ENCODE results near the gene TKFC. TPM values are rescaled to one million over a fixed set of nuclear protein-coding genes. Genes with fewer than 3 reads are reported as not detected.

TKFC gene
- polyA plus RNA-seq, 1 experiment, result 20.3 TPM

DNA sequence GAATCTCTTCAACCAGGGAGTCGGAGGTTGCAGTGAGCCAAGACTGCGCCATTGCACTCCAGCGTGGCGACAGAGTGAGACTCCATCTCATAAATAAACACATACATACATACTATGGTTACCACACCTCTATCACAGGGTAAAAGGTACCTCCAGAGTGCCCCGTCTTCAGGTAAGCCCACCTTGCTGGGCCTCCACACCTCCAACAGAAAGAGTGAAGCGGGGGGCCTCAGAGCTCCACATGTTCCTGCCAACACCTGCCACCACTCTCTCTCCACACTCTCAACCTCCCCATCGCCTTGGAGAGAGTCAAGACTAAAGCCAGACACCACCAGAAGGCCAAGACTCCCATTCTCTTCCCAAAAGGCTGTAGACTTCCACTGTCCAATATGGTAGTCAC, 27.6 kb upstream of the TKFC start:
- POLR2A ChIA-PET, result interaction anchor here (0.7 kb wide), 1 partner anchor 85 kb away, joined by 4 read pairs; no protein-coding TSS in a partner anchor
- Histone ChIP-seq H3K27ac (ENCODE audit: low read depth, low read length) (no peak overlapping the region), H3K4me3 (ENCODE audit: low read depth, low read length) (no peak overlapping the region), H3K9me3 (ENCODE audit: control insufficient read depth, insufficient read depth, low read length) (no peaks in the 10 kb centered on the region), H3K27me3 (ENCODE audit: control insufficient read depth, insufficient read depth, low read length) (no peaks in the 10 kb centered on the region)
- TF ChIP-seq CTCF (IDR thresholded peaks at IDR 0.05; ENCODE audit: low read depth, low read length), result no peak
- no peak for DNase-seq (ENCODE audit: low read depth, low spot score)
- CTCF ChIA-PET, result interaction anchor here (0.7 kb wide), 1 partner anchor 247 kb away, joined by 4 read pairs; no protein-coding TSS in a partner anchor

DNA sequence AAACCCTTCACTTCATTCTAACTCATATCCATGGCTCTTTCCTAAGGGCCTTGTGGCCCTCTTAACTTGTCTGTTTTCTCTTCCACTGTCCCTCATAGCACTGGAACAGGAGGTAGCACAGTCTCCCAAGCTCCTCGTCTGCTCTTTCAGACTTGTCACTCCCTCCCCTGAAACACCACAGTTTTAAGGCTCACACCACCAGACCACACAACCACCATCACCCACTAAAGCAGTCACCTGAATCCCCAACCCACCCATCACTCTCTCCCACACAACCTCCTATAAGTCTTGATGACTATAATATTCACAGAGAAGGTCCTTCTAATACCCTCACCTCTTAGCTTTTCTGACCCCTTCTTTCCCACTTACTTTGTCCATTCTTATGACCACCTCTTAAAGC, 26.8 kb upstream of the TKFC start:
- TF ChIP-seq CTCF (IDR thresholded peaks at IDR 0.05; ENCODE audit: low read depth, low read length), result no peak
- DNase-seq (ENCODE audit: low read depth, low spot score), result no peak
- ChIA-PET CTCF (no interaction called here), POLR2A (no interaction called here)
- Histone ChIP-seq H3K9me3 (ENCODE audit: control insufficient read depth, insufficient read depth, low read length) (no peaks in the 10 kb centered on the region), H3K4me3 (ENCODE audit: low read depth, low read length) (no peak overlapping the region), H3K27ac (ENCODE audit: low read depth, low read length) (no peak overlapping the region), H3K27me3 (ENCODE audit: control insufficient read depth, insufficient read depth, low read length) (no peaks in the 10 kb centered on the region)

GRCh38 chr11:61307354-61307753, 25.7 kb upstream of the TKFC start:
- ChIA-PET CTCF (interaction anchor here (1.5 kb wide), 1 partner anchor 79 kb away, joined by 5 read pairs; no protein-coding TSS in a partner anchor), POLR2A (no interaction called here)

GRCh38 chr11:61309141-61309540, 23.9 kb upstream of the TKFC start:
- CTCF ChIA-PET, result interaction anchor here (1.2 kb wide), 1 partner anchor 76 kb away, joined by 3 read pairs; no protein-coding TSS in a partner anchor
- Histone ChIP-seq H3K27ac (ENCODE audit: low read depth, low read length) (no peak overlapping the region), H3K27me3 (ENCODE audit: control insufficient read depth, insufficient read depth, low read length) (no peaks in the 10 kb centered on the region), H3K4me3 (ENCODE audit: low read depth, low read length) (no peak overlapping the region), H3K9me3 (ENCODE audit: control insufficient read depth, insufficient read depth, low read length) (no peaks in the 10 kb centered on the region)
- POLR2A ChIA-PET, result interaction anchor here (1.7 kb wide), 1 partner anchor 12 kb away, joined by 10 read pairs; no protein-coding TSS in a partner anchor
- no peak for DNase-seq (ENCODE audit: low read depth, low spot score)
- no peak for TF ChIP-seq CTCF (IDR thresholded peaks at IDR 0.05; ENCODE audit: low read depth, low read length)

More at GRCh38 chr11:61307354-61307753, 25.7 kb upstream of the TKFC start:
- no peak overlapping the region for H3K4me3 ChIP-seq (ENCODE audit: low read depth, low read length)
- no peak for TF ChIP-seq CTCF (IDR thresholded peaks at IDR 0.05; ENCODE audit: low read depth, low read length)
- no peak overlapping the region for H3K27ac ChIP-seq (ENCODE audit: low read depth, low read length)
- no peak for DNase-seq (ENCODE audit: low read depth, low spot score)
- H3K9me3 ChIP-seq (ENCODE audit: control insufficient read depth, insufficient read depth, low read length), result no peaks in the 10 kb centered on the region
- H3K27me3 ChIP-seq (ENCODE audit: control insufficient read depth, insufficient read depth, low read length), result no peaks in the 10 kb centered on the region

GRCh38 chr11:61309739-61310138, 23.3 kb upstream of the TKFC start:
- Histone ChIP-seq H3K27me3 (ENCODE audit: control insufficient read depth, insufficient read depth, low read length) (no peaks in the 10 kb centered on the region), H3K27ac (ENCODE audit: low read depth, low read length) (no peak overlapping the region), H3K4me3 (ENCODE audit: low read depth, low read length) (no peak overlapping the region), H3K9me3 (ENCODE audit: control insufficient read depth, insufficient read depth, low read length) (no peaks in the 10 kb centered on the region)
- no peak for DNase-seq (ENCODE audit: low read depth, low spot score)
- CTCF ChIA-PET, result interaction anchor here (0.8 kb wide), 1 partner anchor 26 kb away, joined by 3 read pairs; no protein-coding TSS in a partner anchor
- POLR2A ChIA-PET, result interaction anchor here (1.7 kb wide), 1 partner anchor 11 kb away, joined by 10 read pairs; no protein-coding TSS in a partner anchor
- TF ChIP-seq CTCF (IDR thresholded peaks at IDR 0.05; ENCODE audit: low read depth, low read length), result no peak

Measured in AG04450 (cell line).